GM10266 (cell line): ENCODE data around the gene CHMP2A.

ENCODE experiments used
- DNase-seq: peaks from one replicate; pipeline ENCODE4 v3.0.0; 2012; ENCODE audit errors: extremely low spot score
- CTCF ChIP-seq: IDR thresholded peaks from 2 replicates; pipeline ENCODE4 v1.5.1; 2012; ENCODE audit warnings: mild to moderate bottlenecking, low read depth; ENCODE audit not compliant: control insufficient read depth, insufficient read depth; ENCODE audit errors: missing control alignments

Gene CHMP2A

GRCh38 chr19:58560007-58560887, 5.3 kb upstream of the CHMP2A start:
- DNase-seq: no peak
- no peak for TF ChIP-seq CTCF

DNA sequence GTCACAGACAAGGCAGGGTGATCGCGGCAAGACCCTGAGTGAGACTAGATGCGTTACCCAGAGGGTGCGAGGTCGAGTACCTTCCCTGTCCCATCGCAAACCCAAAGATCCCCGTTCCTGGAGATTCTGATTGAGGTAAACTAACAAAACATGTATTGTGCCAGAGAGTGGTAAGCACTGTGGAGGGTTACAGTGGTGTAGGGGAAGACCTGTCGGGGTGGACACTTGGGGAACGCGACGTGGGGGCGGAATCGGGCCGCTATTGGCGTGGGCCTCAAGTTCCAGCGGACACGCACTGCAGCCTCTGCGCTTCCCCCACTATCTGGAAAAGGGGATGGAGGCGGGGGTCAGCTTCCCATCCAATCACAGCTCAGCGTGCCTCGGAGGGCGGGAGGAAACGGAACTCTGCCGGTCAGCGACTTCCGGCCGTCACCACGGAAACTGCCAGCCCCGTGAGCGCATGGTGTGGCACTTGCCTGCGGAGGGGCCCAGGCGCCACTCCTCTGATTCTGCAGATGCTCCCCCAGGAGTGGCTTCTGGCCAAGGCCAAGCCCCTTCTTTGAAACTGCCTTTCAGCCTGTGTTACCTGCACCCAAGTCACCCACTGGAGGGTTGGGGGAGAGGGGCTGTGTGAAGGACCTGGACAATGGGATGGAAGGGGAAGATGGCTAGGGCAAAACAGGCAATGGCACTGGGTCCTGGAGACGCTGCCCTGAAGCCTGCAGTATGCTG, 4.5 kb upstream of the CHMP2A start:
- peak; percentile 93 for DNase-seq
- no peak for TF ChIP-seq CTCF

DNA sequence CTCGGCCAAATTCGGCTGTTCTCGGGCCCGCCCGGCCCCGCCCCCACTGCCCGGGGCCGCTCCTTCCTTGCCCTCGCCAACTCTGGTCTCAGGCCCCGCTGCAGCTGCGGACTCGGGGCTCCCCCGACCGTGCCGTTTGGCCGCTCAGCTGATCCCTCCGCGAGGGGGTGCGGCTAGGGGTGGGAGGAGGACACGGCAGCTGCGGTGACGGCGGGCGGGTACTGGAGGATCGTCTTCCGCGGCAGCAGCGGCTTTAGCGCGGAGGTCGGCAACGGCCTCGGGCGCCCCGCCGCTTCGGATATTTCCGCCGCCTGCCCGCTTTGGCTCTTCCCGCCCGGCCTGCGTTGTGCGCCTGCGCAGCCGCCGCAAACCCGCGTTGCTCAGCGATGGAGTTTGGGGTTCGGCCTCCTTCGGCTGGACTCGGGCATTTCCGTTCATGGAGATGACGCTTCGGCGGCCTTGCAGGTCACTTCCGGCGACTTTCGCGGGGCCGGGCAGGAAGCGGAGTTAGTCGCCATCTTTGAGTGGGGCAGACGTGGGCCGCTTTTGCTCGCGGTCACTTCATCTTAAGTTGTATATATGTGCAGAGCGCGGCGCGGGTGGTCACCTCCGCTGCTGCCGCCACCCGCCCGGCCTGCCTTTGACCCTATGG, 3.8 kb upstream of the CHMP2A start:
- DNase-seq: peak; percentile 98
- no peak for TF ChIP-seq CTCF

DNA sequence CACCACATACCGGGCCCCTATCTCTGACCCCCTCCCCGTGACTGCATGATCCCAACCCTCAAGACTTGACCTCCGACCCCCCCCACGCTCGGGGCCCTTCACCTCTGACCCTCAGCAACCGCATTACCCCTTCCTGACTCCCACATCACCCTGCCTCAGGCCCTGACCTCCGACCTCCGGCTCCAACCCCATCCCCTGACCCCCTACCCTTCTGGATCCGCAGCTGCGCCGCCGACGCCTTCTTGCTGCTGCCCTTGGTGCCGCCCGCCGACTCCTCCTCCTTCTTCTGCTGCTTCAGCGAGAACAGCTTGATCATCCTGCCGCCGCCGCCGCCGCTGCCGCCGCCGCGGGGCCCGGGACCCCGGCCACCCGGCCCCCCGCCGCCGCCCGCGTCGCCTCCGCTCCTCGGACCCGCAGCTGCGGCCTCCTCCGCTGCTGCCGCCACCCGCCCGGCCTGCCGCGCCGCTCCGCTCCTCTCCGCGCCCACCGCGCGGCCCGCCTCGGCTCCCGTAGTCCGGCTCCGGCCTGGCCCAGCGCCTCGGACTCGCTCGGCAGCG, 3.2 kb upstream of the CHMP2A start, which contains the start of gene UBE2M:
TSS of gene UBE2M (minus strand) at position 546 of the 557 bp plus-strand sequence. CDS start at position 316, 230 bp downstream.
- no peak for DNase-seq
- no peak for TF ChIP-seq CTCF

DNA sequence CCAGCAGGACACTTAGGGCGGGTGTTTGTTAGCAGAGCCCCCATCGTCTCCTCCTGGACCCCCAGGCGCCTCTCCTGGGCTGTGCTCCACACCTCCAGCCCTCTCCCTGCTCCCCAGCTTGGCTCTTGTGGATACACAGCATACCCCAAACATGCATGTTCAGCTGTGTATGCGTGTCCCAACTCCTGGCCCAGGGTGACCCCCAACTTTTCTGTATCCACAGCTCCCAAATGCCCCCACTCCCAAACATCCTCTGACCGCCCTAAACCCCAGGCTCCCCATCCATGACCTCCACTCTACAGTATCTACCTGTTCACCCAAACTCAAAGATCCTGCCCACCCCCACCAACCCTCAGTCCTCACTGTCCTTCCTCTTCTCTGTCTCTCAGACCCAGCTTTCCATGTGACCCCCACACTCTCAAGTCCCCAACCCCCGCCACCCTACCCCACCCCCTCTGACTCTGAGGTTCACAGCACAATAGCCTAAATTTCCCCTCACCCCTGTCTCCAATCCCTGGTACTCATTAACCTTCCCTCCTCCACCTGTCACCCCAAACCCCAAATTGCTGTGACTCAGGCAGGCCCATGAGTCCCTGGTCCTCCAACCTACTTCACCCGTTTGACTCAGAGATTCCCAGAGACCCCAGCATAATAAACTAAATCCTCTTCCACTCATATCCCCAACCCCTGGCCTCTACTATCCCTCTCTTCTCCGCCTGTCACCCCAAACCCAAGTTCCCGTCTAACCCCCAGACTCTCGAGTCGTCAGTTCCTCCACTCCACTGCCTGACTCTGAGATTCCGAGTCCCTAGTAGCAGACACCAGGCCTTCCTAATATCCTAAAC, 2.5 kb upstream of the CHMP2A start:
- no peak for TF ChIP-seq CTCF
- no peak for DNase-seq

DNA sequence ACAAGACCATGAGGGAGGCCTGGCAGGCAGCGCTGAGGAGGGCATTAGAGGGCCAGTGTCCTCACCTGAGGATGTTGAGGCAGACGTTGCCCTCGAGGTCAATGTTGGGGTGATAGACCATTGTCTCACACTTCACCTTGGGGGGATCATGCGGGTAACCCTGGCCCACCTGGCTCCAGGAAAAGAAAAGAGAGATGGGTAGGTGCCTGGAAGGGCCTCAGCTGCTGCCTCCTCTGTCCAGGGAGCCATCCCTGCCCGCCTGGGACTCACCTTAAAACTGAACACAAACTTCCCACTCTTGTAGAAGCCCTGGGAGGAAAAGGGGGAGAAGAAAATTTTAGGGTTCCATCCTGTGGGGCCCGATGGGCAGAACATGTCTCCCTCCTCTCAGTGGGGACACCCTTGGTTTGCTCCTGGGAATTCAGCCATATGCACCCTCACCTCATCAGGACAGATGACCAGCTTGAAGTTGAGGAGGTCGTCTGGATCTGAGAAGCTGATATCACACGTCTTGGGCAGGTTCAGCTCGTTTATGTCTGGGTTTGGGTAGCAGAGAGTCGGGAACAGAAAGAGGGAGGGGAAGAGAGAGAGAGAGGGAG, 1.8 kb upstream of the CHMP2A start:
- TF ChIP-seq CTCF: no peak
- no peak for DNase-seq
